ENCODE data around the gene KRT8.
A peak's percentile ranks its signal among the peaks of the same experiment; 100 is the strongest.

Gene KRT8

GRCh38 chr12:52925717-52926595, 21.1 kb upstream of the KRT8 start:
- no peak for DNase-seq (ENCODE audit: low read depth in 2 of 3, low spot score in 2 of 3)

- DNase-seq (ENCODE audit: low read depth in 2 of 3, low spot score in 2 of 3) = no peak
These were observed 20.2 kb upstream of the KRT8 start for GRCh38 chr12:52924764-52925716.

GRCh38 chr12:52921488-52922165, 16.8 kb upstream of the KRT8 start:
- no peak for DNase-seq (ENCODE audit: low read depth in 2 of 3, low spot score in 2 of 3)

GRCh38 chr12:52920937-52921336, 16.1 kb upstream of the KRT8 start:
- no peak for DNase-seq (ENCODE audit: low read depth in 2 of 3, low spot score in 2 of 3)

- no peak for DNase-seq (ENCODE audit: low read depth in 2 of 3, low spot score in 2 of 3)
These were observed 13.9 kb upstream of the KRT8 start for GRCh38 chr12:52918784-52919183.

- DNase-seq (ENCODE audit: low read depth in 2 of 3, low spot score in 2 of 3) = no peak
These were observed 13.5 kb upstream of the KRT8 start for GRCh38 chr12:52918351-52918750.

GRCh38 chr12:52917800-52918199, 12.9 kb upstream of the KRT8 start:
- no peak for DNase-seq (ENCODE audit: low read depth in 2 of 3, low spot score in 2 of 3)

- no peak for DNase-seq (ENCODE audit: low read depth in 2 of 3, low spot score in 2 of 3)
These were observed 11.3 kb upstream of the KRT8 start for GRCh38 chr12:52916216-52916615.

- no peak for DNase-seq (ENCODE audit: low read depth in 2 of 3, low spot score in 2 of 3)
These were observed 10.8 kb upstream of the KRT8 start for GRCh38 chr12:52915637-52916036.

GRCh38 chr12:52914576-52915121, 9.8 kb upstream of the KRT8 start:
- no peak for DNase-seq (ENCODE audit: low read depth in 2 of 3, low spot score in 2 of 3)

GRCh38 chr12:52913431-52913821, 8.6 kb upstream of the KRT8 start:
- no peak for DNase-seq (ENCODE audit: low read depth in 2 of 3, low spot score in 2 of 3)

GRCh38 chr12:52912711-52913430, 8.0 kb upstream of the KRT8 start:
- DNase-seq (ENCODE audit: low read depth in 2 of 3, low spot score in 2 of 3) = no peak

- DNase-seq (ENCODE audit: low read depth in 2 of 3, low spot score in 2 of 3) = no peak
These were observed 5.5 kb upstream of the KRT8 start for GRCh38 chr12:52910248-52910883.

- no peak for DNase-seq (ENCODE audit: low read depth in 2 of 3, low spot score in 2 of 3)
These were observed 4.9 kb upstream of the KRT8 start for GRCh38 chr12:52909796-52910195.

GRCh38 chr12:52909331-52909730, 4.5 kb upstream of the KRT8 start:
- no peak for DNase-seq (ENCODE audit: low read depth in 2 of 3, low spot score in 2 of 3)

- no peak for DNase-seq (ENCODE audit: low read depth in 2 of 3, low spot score in 2 of 3)
These were observed 2.4 kb upstream of the KRT8 start for GRCh38 chr12:52907092-52907810.

GRCh38 chr12:52906191-52906601, 1.3 kb upstream of the KRT8 start:
- DNase-seq (ENCODE audit: low read depth in 2 of 3, low spot score in 2 of 3) = no peak

- DNase-seq (ENCODE audit: low read depth in 2 of 3, low spot score in 2 of 3) = peak in 1 of 3 experiments; percentile 9
These were observed 894 bp downstream of the KRT8 start for GRCh38 chr12:52903855-52904508.
